Activated CD8-positive, alpha-beta memory T cell treated with anti-CD3 and anti-CD28 coated beads for 1 hour (primary cell): ENCODE data around the gene FGF10.

Experiments used
- DNase-seq, 2 donors: peaks; one replicate each; pipeline ENCODE4 v3.0.0-alpha.2; 2020; ENCODE audit warnings: low read depth in 1 of 2; ENCODE audit errors: extremely low read depth in 1 of 2

Gene FGF10

DNA sequence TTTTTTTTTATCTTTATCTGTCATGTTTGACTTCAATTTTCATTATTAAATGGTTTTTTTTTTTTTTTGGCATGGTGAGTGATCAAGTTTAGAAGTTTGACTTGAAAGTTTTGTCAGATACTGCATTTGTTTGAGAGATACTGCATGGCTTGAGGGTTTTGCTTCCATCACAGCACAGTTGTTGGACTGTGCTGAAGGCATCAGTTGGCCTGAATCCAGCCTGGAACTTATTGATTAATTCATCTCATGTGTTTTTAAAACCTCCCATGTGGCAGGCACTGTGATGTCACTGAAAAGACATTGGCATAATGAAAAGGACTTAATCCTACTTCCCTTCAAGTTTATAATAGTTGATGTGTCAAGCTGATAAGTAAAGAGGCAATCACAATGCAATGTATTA, 128.4 kb downstream of the FGF10 start:
- DNase-seq = no peak

DNA sequence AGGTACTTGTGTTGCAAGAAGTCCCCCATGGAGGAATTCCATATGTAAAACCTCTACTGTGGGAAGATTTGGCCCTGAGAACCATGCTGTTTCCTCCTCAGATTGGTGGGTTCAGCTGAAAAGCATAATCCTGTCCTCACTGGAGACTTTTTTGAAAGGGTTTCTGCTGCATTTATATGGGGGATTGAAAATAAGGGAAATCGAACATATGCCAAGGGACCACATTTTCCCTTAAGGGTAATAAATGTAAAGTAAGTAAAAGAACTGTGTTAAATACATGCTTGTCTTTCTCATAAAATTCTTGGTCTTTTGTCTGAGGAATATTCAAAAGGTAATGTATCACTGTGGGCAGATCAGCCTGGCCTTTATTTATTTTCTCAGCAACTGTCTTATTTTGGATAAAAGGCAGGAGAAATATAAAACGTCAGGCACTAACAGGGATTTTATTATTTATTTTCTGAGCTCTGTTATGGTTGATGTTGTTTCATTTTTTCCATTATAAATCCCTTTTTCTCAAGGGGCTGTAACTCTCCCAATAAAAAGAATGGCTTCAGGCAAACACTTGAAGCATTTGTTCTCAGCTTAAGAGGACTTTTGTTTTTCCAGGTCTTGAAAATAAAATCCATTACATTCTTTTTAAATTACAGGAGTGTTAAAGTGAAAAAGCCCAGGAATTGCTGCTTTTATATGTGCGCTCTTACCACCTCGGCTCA, 131.4 kb downstream of the FGF10 start:
- no peak for DNase-seq

DNA sequence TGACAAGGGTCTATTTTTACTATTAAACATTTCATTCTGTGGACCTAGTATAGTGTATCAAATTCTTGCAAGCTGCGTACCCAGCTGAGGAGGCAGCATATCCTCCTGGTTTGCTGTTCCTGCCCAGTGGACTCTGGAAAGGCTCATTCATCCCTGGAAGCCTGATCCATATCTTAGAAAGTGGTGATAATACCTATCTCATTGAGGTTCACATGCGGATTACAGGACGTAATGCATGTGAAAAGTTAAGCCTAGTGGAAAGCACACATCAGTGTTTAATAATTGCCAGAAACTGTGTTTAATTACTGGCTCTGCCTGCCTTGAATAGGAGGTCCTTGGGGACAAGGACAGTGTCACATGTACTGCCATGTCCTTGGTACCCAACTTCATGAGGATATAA, 132.0 kb downstream of the FGF10 start:
- no peak for DNase-seq
